Panc1 (cell line): Measurements from ENCODE around the gene FLT1. TPM values are rescaled to one million over a fixed set of nuclear protein-coding genes. Genes with fewer than 3 reads are reported as not detected.

ENCODE experiments used
- ATAC-seq: fragments of 200-7000 bp; cut with Tn5 transposase; 2 replicates; pipeline ENCODE4 v1.9.1; 2020; ENCODE audit warnings: mild to moderate bottlenecking, moderate library complexity
- BruUV-seq: library from RNA; stranded (reverse); fragments of 400-500 nt; replicated peaks from 2 replicates; lab custom pipeline; 2021; lab: Mats Ljungman, UMichigan
- CTCF ChIA-PET: fragments of 300-600 bp; sonication (Branson Sonifier 250); formaldehyde crosslinking; loops from one replicate; lab custom pipeline; 2022; ENCODE audit warnings: antibody characterized with exemption; lab: Charles Lee
- POLR2A ChIA-PET: fragments of 300-600 bp; sonication (Branson Sonifier 250); formaldehyde crosslinking; loops from one replicate; lab custom pipeline; 2022; ENCODE audit warnings: antibody characterized with exemption; lab: Charles Lee
- DNase-seq: peaks from one replicate; pipeline ENCODE4 v3.0.0-alpha.2; 2010; ENCODE audit warnings: low read depth, low spot score
- H3K27ac ChIP-seq: 2 replicates; pipeline ENCODE4 v1.5.1; 2011; ENCODE audit warnings: mild to moderate bottlenecking, low read length, inconsistent platforms
- H3K27me3 ChIP-seq: fragments of 200-500 bp; sonication (Bioruptor generic); 2 replicates; pipeline ENCODE4 v1.6.0; 2014; ENCODE audit warnings: low read length, inconsistent platforms; ENCODE audit not compliant: control insufficient read depth, insufficient read depth
- H3K36me3 ChIP-seq: fragments of 200-500 bp; sonication (Bioruptor generic); 2 replicates; pipeline ENCODE4 v1.5.1; 2014; ENCODE audit warnings: inconsistent platforms, mild to moderate bottlenecking, low read length, moderate library complexity; ENCODE audit not compliant: control insufficient read depth, insufficient read depth
- H3K4me1 ChIP-seq: 2 replicates; pipeline ENCODE4 v1.5.1; 2011; ENCODE audit warnings: inconsistent platforms, mild to moderate bottlenecking, low read length, moderate library complexity; ENCODE audit not compliant: control insufficient read depth, insufficient read depth
- H3K4me3 ChIP-seq, 2 experiments: 2 replicates each; pipeline ENCODE4 v1.5.1; 2011 to 2012; ENCODE audit warnings: low read depth in 2 of 2, low read length in 2 of 2, mild to moderate bottlenecking in 2 of 2, inconsistent platforms in 1 of 2, moderate library complexity in 1 of 2
- H3K9me3 ChIP-seq: fragments of 200-500 bp; sonication (Bioruptor generic); 2 replicates; pipeline ENCODE4 v1.5.1; 2014; ENCODE audit warnings: low read depth, mild to moderate bottlenecking, inconsistent platforms, low read length, moderate library complexity; ENCODE audit not compliant: control insufficient read depth, insufficient read depth
- POLR2AphosphoS5 ChIP-seq: IDR thresholded peaks from 2 replicates; pipeline ENCODE4 v1.6.1; 2012; ENCODE audit warnings: mild to moderate bottlenecking, low read depth, low read length, moderate library complexity
- SIN3A ChIP-seq: IDR thresholded peaks from 2 replicates; pipeline ENCODE4 v1.6.1; 2012; ENCODE audit warnings: low read depth, mild to moderate bottlenecking, low read length, moderate library complexity, borderline replicate concordance; ENCODE audit not compliant: insufficient read depth
- TCF7L2 ChIP-seq: IDR thresholded peaks from 2 replicates; pipeline ENCODE4 v1.6.1; 2011; ENCODE audit warnings: mild to moderate bottlenecking, low read depth, low read length, inconsistent platforms
- in situ Hi-C: cut with HindIII; loops from 2 replicates; pipeline ENCODE4 v1.10.0; 2016; ENCODE audit warnings: low sequenced_read_pairs, low pct_unique_long_range_greater_than_20kb
- intact Hi-C: fragments of 100-400 bp; cut with micrococcal nuclease; formaldehyde crosslinking; loops from one replicate; pipeline ENCODE4 v1.10.0; 2022; ENCODE audit not compliant: unreplicated experiment
- total RNA-seq: library from RNA; stranded (reverse); gene quantifications from one replicate; pipeline ENCODE4 v1.2.1, GENCODE V29; 2021; ENCODE audit not compliant: unreplicated experiment
- TF ChIP-seq, protein P1 (sequence below): fragments of 450-650 bp; IDR thresholded peaks from 2 replicates; pipeline ENCODE4 v1.5.1; 2017; ENCODE audit warnings: mild to moderate bottlenecking
- TF ChIP-seq, protein P2 (sequence below), 2 experiments: IDR thresholded peaks; 2 replicates each; pipeline ENCODE4 v1.6.1; 2011 to 2012; ENCODE audit warnings: low read depth in 2 of 2, control low read depth in 1 of 2, low read length in 1 of 2, mild to moderate bottlenecking in 1 of 2, moderate library complexity in 1 of 2; ENCODE audit not compliant: insufficient read depth in 1 of 2

The FLT1 gene
- total RNA-seq, 1 experiment from 2014 or later = 0.15 TPM

DNA sequence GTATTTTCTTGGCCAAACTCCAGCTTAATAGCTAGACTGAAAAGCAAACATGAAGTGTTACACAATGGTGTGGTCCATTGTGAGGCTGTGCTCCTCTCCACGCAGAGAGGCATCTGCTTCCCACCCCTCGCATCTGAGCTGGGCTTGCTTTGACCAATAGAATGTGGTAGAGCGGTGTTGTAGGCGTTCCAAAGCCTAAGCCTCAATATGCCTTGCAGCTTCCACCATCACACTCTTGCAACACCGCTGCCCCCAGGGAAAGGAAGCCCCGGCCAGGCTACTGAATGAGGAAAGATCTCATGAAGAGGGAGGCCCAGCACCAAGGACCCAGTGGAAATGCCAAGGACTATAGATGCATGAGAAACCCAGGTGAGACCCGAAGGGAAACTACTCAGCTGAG lies 9.4 kb downstream of the FLT1 start:
- no TSS peak for BruUV-seq
- CTCF ChIA-PET = no interaction called here
- Histone ChIP-seq H3K9me3 (no peaks in the 10 kb centered on the region), H3K4me3 (no peak overlapping the region), H3K36me3 (no peaks in the 10 kb centered on the region), H3K4me1 (no peaks in the 10 kb centered on the region), H3K27ac (no peak overlapping the region), H3K27me3 (peaks cover 2% of the 10 kb centered on the region; the same call in 1 of the 2 replicates)
- ATAC-seq (no peak), DNase-seq (no peak)
- in situ Hi-C loops = no loop called here
- intact Hi-C loops = no loop called here
- POLR2A ChIA-PET = no interaction called here
- TF ChIP-seq, protein P1, sequence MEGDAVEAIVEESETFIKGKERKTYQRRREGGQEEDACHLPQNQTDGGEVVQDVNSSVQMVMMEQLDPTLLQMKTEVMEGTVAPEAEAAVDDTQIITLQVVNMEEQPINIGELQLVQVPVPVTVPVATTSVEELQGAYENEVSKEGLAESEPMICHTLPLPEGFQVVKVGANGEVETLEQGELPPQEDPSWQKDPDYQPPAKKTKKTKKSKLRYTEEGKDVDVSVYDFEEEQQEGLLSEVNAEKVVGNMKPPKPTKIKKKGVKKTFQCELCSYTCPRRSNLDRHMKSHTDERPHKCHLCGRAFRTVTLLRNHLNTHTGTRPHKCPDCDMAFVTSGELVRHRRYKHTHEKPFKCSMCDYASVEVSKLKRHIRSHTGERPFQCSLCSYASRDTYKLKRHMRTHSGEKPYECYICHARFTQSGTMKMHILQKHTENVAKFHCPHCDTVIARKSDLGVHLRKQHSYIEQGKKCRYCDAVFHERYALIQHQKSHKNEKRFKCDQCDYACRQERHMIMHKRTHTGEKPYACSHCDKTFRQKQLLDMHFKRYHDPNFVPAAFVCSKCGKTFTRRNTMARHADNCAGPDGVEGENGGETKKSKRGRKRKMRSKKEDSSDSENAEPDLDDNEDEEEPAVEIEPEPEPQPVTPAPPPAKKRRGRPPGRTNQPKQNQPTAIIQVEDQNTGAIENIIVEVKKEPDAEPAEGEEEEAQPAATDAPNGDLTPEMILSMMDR = no peak
- no peak for TF ChIP-seq SIN3A
- TF ChIP-seq TCF7L2 = no peak
- TF ChIP-seq, protein P2, sequence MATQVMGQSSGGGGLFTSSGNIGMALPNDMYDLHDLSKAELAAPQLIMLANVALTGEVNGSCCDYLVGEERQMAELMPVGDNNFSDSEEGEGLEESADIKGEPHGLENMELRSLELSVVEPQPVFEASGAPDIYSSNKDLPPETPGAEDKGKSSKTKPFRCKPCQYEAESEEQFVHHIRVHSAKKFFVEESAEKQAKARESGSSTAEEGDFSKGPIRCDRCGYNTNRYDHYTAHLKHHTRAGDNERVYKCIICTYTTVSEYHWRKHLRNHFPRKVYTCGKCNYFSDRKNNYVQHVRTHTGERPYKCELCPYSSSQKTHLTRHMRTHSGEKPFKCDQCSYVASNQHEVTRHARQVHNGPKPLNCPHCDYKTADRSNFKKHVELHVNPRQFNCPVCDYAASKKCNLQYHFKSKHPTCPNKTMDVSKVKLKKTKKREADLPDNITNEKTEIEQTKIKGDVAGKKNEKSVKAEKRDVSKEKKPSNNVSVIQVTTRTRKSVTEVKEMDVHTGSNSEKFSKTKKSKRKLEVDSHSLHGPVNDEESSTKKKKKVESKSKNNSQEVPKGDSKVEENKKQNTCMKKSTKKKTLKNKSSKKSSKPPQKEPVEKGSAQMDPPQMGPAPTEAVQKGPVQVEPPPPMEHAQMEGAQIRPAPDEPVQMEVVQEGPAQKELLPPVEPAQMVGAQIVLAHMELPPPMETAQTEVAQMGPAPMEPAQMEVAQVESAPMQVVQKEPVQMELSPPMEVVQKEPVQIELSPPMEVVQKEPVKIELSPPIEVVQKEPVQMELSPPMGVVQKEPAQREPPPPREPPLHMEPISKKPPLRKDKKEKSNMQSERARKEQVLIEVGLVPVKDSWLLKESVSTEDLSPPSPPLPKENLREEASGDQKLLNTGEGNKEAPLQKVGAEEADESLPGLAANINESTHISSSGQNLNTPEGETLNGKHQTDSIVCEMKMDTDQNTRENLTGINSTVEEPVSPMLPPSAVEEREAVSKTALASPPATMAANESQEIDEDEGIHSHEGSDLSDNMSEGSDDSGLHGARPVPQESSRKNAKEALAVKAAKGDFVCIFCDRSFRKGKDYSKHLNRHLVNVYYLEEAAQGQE (IDR thresholded peaks at IDR 0.05; ENCODE audit: insufficient read depth in 1 of 2, low read depth in 2 of 2, low read length in 1 of 2) = no peak
- TF ChIP-seq POLR2AphosphoS5 = no peak

DNA sequence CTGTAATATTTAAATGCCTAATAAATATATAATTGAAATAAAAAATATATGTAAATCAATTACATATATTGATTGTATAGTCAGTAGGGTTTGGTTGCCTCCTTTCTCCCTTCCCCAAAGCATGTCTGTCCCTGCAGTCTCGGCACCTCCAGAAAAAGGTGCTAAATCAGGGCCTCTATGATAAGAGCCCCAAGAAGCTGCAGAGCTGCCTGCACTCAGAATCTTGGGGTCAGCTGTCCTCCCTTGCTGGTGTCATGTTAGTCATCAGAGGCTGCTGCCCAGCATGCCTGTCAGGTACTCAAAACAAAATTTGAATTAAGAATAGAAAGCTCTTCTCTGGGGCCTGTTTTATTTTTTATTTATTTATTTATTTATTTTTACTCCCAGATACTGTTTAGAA lies 9.8 kb downstream of the FLT1 start:
- in situ Hi-C loops (no loop called here), intact Hi-C loops (no loop called here)
- CTCF ChIA-PET = no interaction called here

More for the DNA sequence above, 9.8 kb downstream of the FLT1 start:
- Histone ChIP-seq H3K36me3 (no peaks in the 10 kb centered on the region), H3K27me3 (peaks cover 2% of the 10 kb centered on the region; the same call in 1 of the 2 replicates), H3K27ac (no peak overlapping the region), H3K9me3 (no peaks in the 10 kb centered on the region), H3K4me1 (no peaks in the 10 kb centered on the region), H3K4me3 (no peak overlapping the region)
- POLR2A ChIA-PET = no interaction called here
- TF ChIP-seq, protein P1 = no peak
- TF ChIP-seq TCF7L2 (no peak), POLR2AphosphoS5 (no peak), SIN3A (no peak)
- TF ChIP-seq, protein P2 (IDR thresholded peaks at IDR 0.05; ENCODE audit: insufficient read depth in 1 of 2, low read depth in 2 of 2, low read length in 1 of 2) = no peak
- no peak for DNase-seq
- no peak for ATAC-seq
- no TSS peak for BruUV-seq
